HEK293T (cell line): ENCODE results near the gene DLG2.
"Not testable (repeated sequence)": the region's sequence is repeated elsewhere in the genome, so short reads cannot be mapped to it uniquely, and the experiment has no call there.

ENCODE experiments used
- CTCF ChIA-PET: fragments of 350-600 bp; formaldehyde crosslinking; extraction: SDS; loops from one replicate; lab custom pipeline; 2021; ENCODE audit warnings: antibody characterized with exemption, inconsistent platforms; lab: Yijun Ruan, JAX
- POLR2A ChIA-PET: fragments of 350-600 bp; formaldehyde crosslinking; extraction: SDS; loops from one replicate; lab custom pipeline; 2020; ENCODE audit warnings: antibody characterized with exemption, inconsistent platforms; lab: Yijun Ruan, JAX
- DNase-seq: peaks from one replicate; pipeline ENCODE4 v3.0.0; 2012; ENCODE audit warnings: mixed read lengths; ENCODE audit errors: extremely low spot score
- ARNT ChIP-seq: fragments of 450-650 bp; IDR thresholded peaks from 2 replicates; pipeline ENCODE4 v1.6.1; 2017; ENCODE audit warnings: mild to moderate bottlenecking
- BHLHE40 ChIP-seq: fragments of 450-650 bp; IDR thresholded peaks from 2 replicates; pipeline ENCODE4 v1.6.1; 2016; ENCODE audit warnings: mild to moderate bottlenecking, moderate library complexity, borderline replicate concordance
- CTBP1 ChIP-seq: fragments of 450-650 bp; IDR thresholded peaks from 2 replicates; pipeline ENCODE4 v1.6.1; 2016; ENCODE audit warnings: borderline replicate concordance
- ELF4 ChIP-seq: fragments of 450-650 bp; IDR thresholded peaks from 2 replicates; pipeline ENCODE4 v1.6.1; 2017; ENCODE audit warnings: antibody characterized with exemption
- FOXA1 ChIP-seq: fragments of 450-650 bp; IDR thresholded peaks from 2 replicates; pipeline ENCODE4 v1.6.1; 2016; ENCODE audit warnings: mild to moderate bottlenecking
- FOXK2 ChIP-seq: fragments of 450-650 bp; IDR thresholded peaks from 2 replicates; pipeline ENCODE4 v1.6.1; 2016; ENCODE audit warnings: mild to moderate bottlenecking
- FOXM1 ChIP-seq: fragments of 450-650 bp; IDR thresholded peaks from 2 replicates; pipeline ENCODE4 v1.6.1; 2017; ENCODE audit warnings: mild to moderate bottlenecking, borderline replicate concordance
- HDGF ChIP-seq: fragments of 450-650 bp; IDR thresholded peaks from 2 replicates; pipeline ENCODE4 v1.6.1; 2017; ENCODE audit warnings: antibody characterized with exemption, borderline replicate concordance
- L3MBTL2 ChIP-seq: fragments of 450-650 bp; conservative IDR thresholded peaks from 2 replicates; pipeline ENCODE4 v1.6.1; 2016; ENCODE audit warnings: mild to moderate bottlenecking
- LEF1 ChIP-seq: fragments of 450-650 bp; IDR thresholded peaks from 2 replicates; pipeline ENCODE4 v1.6.1; 2017; ENCODE audit warnings: mild to moderate bottlenecking, borderline replicate concordance
- NFRKB ChIP-seq: fragments of 450-650 bp; IDR thresholded peaks from 2 replicates; pipeline ENCODE4 v1.6.1; 2016; ENCODE audit warnings: mild to moderate bottlenecking, moderate library complexity
- SP1 ChIP-seq: fragments of 450-650 bp; IDR thresholded peaks from 2 replicates; pipeline ENCODE4 v1.6.1; 2017
- SUZ12 ChIP-seq: fragments of 450-650 bp; IDR thresholded peaks from 2 replicates; pipeline ENCODE4 v1.6.1; 2016; ENCODE audit warnings: mild to moderate bottlenecking
- TARDBP ChIP-seq: fragments of 450-650 bp; IDR thresholded peaks from 2 replicates; pipeline ENCODE4 v1.6.1; 2016
- ZNF384 ChIP-seq: fragments of 450-650 bp; IDR thresholded peaks from 2 replicates; pipeline ENCODE4 v1.6.1; 2016
- TF ChIP-seq, protein P1 (sequence below): fragments of 450-650 bp; IDR thresholded peaks from 2 replicates; pipeline ENCODE4 v1.6.1; 2016

DLG2 gene

DNA sequence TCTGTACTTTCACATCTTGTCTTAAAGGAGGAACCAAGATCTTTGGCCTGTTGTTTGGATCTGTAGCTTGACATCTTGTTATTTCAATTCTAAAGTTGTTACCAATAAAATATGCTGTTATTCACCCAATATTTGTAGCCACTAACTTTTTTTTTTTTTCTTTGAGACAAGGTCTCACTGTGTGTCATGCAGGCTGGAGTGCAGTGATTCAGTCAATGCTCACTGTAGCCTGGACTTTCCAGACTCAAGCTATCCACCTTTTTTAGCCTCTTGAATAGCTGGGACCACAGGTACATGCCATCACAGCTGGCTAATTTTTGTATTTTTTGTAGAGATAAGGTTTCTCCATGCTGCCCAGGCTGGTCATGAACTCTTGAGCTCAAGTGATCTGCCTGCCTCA lies 769.4 kb downstream of the DLG2 start:
- TF ChIP-seq LEF1 (no peak), FOXK2 (no peak), NFRKB (no peak), SUZ12 (no peak), TARDBP (no peak)
- no peak for DNase-seq
- ChIA-PET POLR2A (no interaction called here), CTCF (no interaction called here)

DNA sequence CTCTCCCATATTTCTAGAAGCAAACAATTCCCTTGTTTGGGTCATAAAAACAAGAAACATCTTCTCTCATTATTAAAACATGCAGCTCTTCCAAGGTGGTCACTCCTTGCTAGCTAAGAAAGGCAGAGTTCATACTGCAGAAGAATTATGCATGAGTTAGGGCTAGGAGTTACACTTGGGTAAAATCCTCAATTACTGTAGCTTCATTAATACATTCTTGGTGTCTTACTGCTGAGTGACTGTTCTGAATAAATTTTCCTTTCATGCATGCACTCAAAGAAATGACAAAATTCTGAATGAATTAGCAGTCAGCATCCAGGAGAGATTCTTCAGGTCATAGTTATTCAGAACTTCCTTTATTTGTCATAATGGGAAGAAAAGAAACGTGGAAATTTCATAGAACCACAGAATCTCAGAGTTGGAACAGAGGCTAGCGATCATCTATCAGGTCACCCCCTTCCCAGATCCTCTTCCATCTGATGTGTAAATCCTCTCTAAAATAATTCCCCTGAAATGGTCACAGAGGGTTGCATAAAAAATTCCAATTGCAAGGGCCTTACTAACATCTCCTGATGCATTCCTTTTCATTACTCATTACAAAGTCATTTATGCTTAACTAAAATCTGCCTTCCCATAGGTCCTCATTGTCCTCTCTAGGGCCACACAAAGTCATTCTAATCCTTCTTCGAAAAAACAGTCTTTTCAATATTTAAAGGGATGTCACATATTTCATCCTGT lies 771.5 kb downstream of the DLG2 start:
- CTCF ChIA-PET: interaction anchor here (1.2 kb wide), 1 partner anchor 11 kb away, joined by 3 read pairs; no protein-coding TSS in a partner anchor
- TF ChIP-seq FOXM1 (no peak), FOXK2 (no peak), TARDBP (no peak), SUZ12 (no peak), SP1 (no peak), FOXA1 (no peak), ZNF384 (no peak), HDGF (no peak), LEF1 (no peak), L3MBTL2 (no peak), NFRKB (no peak), ELF4 (no peak)
- TF ChIP-seq, protein P1, sequence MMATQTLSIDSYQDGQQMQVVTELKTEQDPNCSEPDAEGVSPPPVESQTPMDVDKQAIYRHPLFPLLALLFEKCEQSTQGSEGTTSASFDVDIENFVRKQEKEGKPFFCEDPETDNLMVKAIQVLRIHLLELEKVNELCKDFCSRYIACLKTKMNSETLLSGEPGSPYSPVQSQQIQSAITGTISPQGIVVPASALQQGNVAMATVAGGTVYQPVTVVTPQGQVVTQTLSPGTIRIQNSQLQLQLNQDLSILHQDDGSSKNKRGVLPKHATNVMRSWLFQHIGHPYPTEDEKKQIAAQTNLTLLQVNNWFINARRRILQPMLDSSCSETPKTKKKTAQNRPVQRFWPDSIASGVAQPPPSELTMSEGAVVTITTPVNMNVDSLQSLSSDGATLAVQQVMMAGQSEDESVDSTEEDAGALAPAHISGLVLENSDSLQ: no peak
- DNase-seq: no peak
- POLR2A ChIA-PET: no interaction called here

DNA sequence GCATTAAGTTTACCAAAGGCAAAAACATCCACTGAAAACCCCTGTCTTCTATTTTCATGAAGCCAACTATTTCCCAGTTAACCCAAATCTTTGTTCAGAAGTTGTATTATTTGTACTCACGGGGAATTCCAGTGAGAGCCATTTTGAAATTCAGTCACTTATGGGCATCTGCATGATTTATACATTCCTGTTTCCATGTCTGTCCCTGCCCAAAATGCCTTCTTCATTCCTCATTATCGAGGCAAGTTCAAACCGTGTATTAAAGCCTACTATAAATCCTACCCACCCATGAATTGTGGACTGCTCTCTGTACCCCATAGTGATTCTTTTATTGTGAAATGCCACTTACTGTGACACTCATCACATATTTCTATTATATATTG lies 772.7 kb downstream of the DLG2 start:
- CTCF ChIA-PET: interaction anchor here (0.6 to 1.2 kb wide), 2 partner anchors 12 to 35 kb away, joined by 3 to 5 read pairs; no protein-coding TSS in a partner anchor
- DNase-seq: no peak
- POLR2A ChIA-PET: no interaction called here
- TF ChIP-seq ELF4: no peak

DNA sequence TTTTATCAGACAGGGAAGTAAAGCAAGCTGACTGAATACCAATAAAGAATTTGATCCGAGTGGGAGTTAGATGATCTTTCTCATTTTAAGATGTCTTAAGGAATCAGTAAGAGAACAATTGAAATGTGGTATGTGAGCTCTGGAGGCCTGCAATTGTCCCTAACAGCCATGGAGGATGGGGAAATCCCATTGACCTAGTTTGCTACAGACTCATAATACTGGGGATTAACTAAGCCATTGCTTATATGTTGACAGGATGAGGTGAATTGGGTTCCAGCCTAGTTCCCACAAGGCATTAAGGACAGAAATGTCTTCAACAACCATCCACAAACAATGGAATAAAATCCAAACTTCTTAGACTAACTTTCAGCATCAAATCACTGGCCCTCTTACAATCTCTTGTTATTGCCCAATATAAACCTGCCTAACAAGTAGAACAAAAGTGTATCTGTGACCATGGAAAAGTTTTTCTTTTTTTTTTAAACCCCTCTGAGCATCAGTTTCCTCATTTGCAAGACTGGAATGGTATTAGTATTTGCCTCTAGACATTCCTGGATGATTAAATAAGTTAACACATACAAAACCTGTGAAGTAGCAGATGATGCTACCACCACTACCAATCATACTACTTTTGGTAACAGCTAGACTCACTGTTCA lies 773.2 kb downstream of the DLG2 start:
- CTCF ChIA-PET: interaction anchor here (1.2 kb wide), 1 partner anchor 13 kb away, joined by 3 read pairs; no protein-coding TSS in a partner anchor
- TF ChIP-seq FOXM1 (no peak), L3MBTL2 (no peak)
- POLR2A ChIA-PET: no interaction called here
- DNase-seq: no peak

DNA sequence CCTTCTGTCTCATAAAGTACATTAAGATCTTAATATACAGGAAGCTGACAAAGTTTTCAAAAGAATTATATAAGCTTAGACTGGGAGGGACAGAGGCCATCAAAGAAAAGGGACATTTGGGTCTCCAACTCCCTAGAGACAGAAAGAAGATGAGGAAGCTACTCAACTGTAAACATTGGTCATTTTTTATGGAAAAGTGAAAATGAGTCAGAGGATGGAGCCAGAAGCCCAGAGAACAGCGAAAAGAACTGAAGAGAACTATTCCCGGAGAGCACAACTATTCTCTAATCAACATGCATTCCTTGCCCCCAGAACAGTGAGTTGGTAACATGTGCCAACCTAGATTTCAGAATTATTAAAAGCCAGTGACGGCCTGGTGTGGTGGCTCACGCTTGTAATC lies 779.3 kb downstream of the DLG2 start:
- ChIA-PET POLR2A (no interaction called here), CTCF (no interaction called here)
- no peak for DNase-seq
- no peak for TF ChIP-seq ZNF384
- no peak for TF ChIP-seq L3MBTL2
- TF ChIP-seq ELF4: no peak
- no peak for TF ChIP-seq FOXM1
- no peak for TF ChIP-seq BHLHE40
- no peak for TF ChIP-seq SP1
- no peak for TF ChIP-seq FOXK2
- no peak for TF ChIP-seq NFRKB
- no peak for TF ChIP-seq HDGF
- TF ChIP-seq, protein P1: no peak
- TF ChIP-seq FOXA1: no peak
- TF ChIP-seq TARDBP: no peak
- TF ChIP-seq LEF1: no peak
- TF ChIP-seq SUZ12: no peak
- TF ChIP-seq CTBP1: no peak
- no peak for TF ChIP-seq ARNT

DNA sequence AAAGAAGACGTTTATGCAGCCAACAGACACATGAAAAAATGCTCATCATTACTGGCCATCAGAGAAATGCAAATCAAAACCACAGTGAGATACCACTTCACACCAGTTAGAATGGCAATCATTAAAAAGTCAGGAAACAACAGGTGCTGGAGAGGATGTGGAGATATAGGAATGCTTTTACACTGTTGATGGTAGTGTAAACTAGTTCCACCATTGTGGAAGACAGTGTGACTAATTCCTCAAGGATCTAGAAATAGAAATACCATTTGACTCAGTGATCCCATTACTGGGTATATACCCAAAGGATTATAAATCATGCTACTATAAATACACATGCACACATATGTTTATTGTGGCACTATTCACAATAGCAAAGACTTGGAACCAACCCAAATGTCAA lies 786.9 kb downstream of the DLG2 start:
- POLR2A ChIA-PET: not testable (repeated sequence)

DNA sequence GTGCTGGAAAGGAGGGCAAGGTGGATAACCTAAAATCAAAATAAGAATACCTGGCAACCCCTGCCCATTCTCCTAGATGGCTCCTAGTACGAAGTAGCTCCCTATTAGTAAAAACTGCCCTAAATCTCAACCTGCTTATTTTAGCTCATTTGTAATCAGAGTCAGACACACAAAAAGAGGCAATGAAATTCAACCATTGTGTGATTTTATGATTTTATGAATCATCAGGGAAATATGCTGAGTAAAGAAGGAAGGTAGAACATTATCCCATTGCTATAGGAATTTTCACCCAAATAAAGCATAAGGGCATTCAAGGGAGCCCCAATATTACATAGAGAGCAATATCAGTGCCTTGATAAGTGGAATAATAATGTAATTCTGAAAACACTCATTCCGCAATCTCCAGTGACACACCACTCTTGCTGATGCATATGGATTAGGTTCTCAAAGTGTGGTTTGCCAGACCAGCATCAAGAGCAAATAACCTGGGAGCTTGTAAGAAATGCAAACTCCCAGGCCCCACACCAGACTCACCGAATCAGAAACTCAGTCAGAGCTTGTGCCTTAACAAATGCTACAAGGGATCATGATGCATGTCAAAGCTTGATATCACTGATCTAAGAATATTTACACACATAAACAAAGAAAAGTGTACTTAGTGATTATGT lies 789.6 kb downstream of the DLG2 start:
- DNase-seq: no peak
- CTCF ChIA-PET: no interaction called here
- POLR2A ChIA-PET: no interaction called here
- no peak for TF ChIP-seq TARDBP
- no peak for TF ChIP-seq FOXM1
- no peak for TF ChIP-seq ZNF384
- TF ChIP-seq SP1: no peak
- TF ChIP-seq LEF1: no peak
- no peak for TF ChIP-seq HDGF
- TF ChIP-seq CTBP1: no peak
- no peak for TF ChIP-seq NFRKB
- no peak for TF ChIP-seq BHLHE40
- TF ChIP-seq FOXK2: no peak
- no peak for TF ChIP-seq ARNT
- TF ChIP-seq SUZ12: no peak
- no peak for TF ChIP-seq ELF4
- TF ChIP-seq FOXA1: no peak
- TF ChIP-seq L3MBTL2: no peak
- TF ChIP-seq, protein P1: no peak

More for the DNA sequence above, 786.9 kb downstream of the DLG2 start:
- DNase-seq, CTCF ChIA-PET: not testable (repeated sequence)
